Mammary epithelial cell (primary cell): ENCODE measurements around the gene SESN2.

Experiments used
- CTCF ChIP-seq, 2 donors: IDR thresholded peaks in 1 of 2; conservative IDR thresholded peaks in 1 of 2; 2 replicates each; pipeline ENCODE4 v1.5.1; 2011 to 2012; ENCODE audit warnings: inconsistent platforms in 2 of 2, low read length in 2 of 2, mild to moderate bottlenecking in 2 of 2, control low read depth in 1 of 2, low read depth in 1 of 2; ENCODE audit not compliant: insufficient read depth in 1 of 2; ENCODE audit errors: extremely low read depth in 1 of 2
- EZH2 ChIP-seq: IDR thresholded peaks from 2 replicates; pipeline ENCODE4 v1.6.1; 2012; ENCODE audit warnings: low read length, inconsistent platforms, borderline replicate concordance

DNA sequence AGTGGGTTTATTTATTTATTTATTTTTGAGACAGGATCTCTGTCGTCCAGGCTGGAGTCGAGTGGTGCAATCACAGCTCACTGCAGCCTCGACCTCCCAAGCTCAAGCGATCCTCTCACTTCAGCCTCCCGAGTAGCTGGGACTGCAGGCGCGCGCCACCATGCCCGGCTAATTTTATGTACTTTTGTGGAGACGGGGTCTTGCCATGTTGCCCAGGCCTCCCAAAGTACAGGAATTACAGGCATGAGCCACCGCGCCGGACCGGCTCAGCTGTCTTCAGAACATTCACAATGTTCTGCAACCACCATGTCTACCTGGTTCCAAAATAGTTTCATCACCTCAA, 26.1 kb upstream of the SESN2 start:
- TF ChIP-seq CTCF (conservative IDR thresholded peaks at IDR 0.05 in 1 of 2, IDR thresholded peaks at IDR 0.05 in 1 of 2; ENCODE audit: extremely low read depth in 1 of 2, insufficient read depth in 1 of 2, low read depth in 1 of 2, low read length in 2 of 2) = no peak
- TF ChIP-seq EZH2 = no peak
